IPS DF 6.9 (cell line): ENCODE data around the gene UTF1.
A peak's percentile ranks its signal among the peaks of the same experiment; 100 is the strongest.
"Not testable (repeated sequence)": the region's sequence is repeated elsewhere in the genome, so short reads cannot be mapped to it uniquely, and the experiment has no call there.

ENCODE experiments used
- DNase-seq: peaks from one replicate; pipeline ENCODE4 v3.0.0-alpha.2; 2013; ENCODE audit warnings: low read depth, low spot score
- H3K27ac ChIP-seq: one replicate; pipeline ENCODE4 v1.5.1; 2013; ENCODE audit warnings: low read length, control low read depth
- H3K27me3 ChIP-seq: 2 replicates; pipeline ENCODE4 v1.6.1; 2013; ENCODE audit warnings: mild to moderate bottlenecking, low read length; ENCODE audit not compliant: control insufficient read depth, insufficient read depth
- H3K36me3 ChIP-seq: 2 replicates; pipeline ENCODE4 v1.6.1; 2013; ENCODE audit warnings: low read length; ENCODE audit not compliant: control insufficient read depth, insufficient read depth
- H3K4me1 ChIP-seq: 2 replicates; pipeline ENCODE4 v1.6.1; 2013; ENCODE audit warnings: low read length; ENCODE audit not compliant: control insufficient read depth, insufficient read depth
- H3K4me3 ChIP-seq: 2 replicates; pipeline ENCODE4 v1.5.1; 2013; ENCODE audit warnings: mild to moderate bottlenecking, low read length
- H3K9me3 ChIP-seq: 2 replicates; pipeline ENCODE4 v1.6.1; 2013; ENCODE audit warnings: low read length, inconsistent platforms; ENCODE audit not compliant: control insufficient read depth, insufficient read depth
- WGBS: extraction: QIAGEN DNeasy Blood & Tissue Kit; methylation state at CpG from one replicate; pipeline ENCODE4 v1.1.7; 2013; ENCODE audit warnings: mixed read lengths, missing lambda C conversion rate; ENCODE audit not compliant: insufficient read length, insufficient coverage; 5-methylcytosine and 5-hydroxymethylcytosine counted together

UTF1 gene

GRCh38 chr10:133258066-133258817 is 28.2 kb downstream of the UTF1 start:
- Histone ChIP-seq H3K27ac (no peak overlapping the region), H3K27me3 (no peaks in the 10 kb centered on the region), H3K4me3 (no peak overlapping the region), H3K36me3 (no peaks in the 10 kb centered on the region; the same call in 1 of the 2 replicates), H3K4me1 (peaks cover 11% of the 10 kb centered on the region), H3K9me3 (no peaks in the 10 kb centered on the region)
- no peak for DNase-seq
- no CpG with 5 or more reads among the region's 21 CpGs for WGBS

DNA sequence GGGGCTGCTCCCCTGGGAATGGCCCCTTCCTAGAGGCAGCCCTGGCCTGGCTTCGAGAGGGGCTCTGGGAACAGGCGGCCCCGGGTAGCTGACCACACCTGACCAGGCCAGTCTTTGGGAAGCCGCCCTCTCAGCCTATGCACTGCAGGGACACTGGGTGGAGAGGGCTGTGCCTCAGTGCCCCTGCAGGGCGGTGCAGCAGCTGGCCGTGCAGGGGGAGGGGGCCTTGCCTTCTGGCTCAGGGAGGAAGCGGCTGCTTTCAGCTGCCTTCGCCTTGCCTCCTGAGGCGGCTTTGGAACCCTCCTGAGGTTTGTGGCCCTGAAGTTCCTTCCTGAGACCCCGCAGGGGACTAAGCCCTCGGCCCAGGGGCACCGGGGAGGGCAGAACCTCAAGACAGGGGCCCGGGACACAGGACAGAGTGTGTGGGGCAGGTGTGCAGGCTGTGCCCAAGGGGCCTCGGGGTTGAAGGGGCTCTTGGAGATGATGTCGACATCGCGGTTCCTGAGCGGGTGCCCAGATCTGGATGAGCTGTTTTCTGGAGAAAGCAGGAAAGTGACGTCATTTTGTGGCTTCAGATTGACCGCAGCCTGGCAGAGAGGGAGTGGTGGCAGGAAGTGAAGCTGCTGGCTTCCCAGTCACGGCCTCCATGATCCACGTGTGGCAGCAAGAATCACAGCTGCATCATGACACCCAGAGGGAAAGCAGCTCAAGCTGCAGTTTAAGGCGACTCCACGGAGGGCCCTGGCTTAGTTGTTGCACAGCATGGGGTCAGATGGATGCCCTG is 29.0 kb downstream of the UTF1 start:
- no peak overlapping the region for H3K4me3 ChIP-seq
- no peaks in the 10 kb centered on the region; the same call in 1 of the 2 replicates for H3K36me3 ChIP-seq
- H3K4me1 ChIP-seq, result peaks cover 11% of the 10 kb centered on the region
- H3K9me3 ChIP-seq, result no peaks in the 10 kb centered on the region
- DNase-seq, result no peak
- no CpG with 5 or more reads among the region's 24 CpGs for WGBS
- H3K27ac ChIP-seq, result no peak overlapping the region
- no peaks in the 10 kb centered on the region for H3K27me3 ChIP-seq

GRCh38 chr10:133259602-133259989 is 29.6 kb downstream of the UTF1 start:
- no peaks in the 10 kb centered on the region; the same call in 1 of the 2 replicates for H3K36me3 ChIP-seq
- WGBS, result no CpG with 5 or more reads among the region's 12 CpGs
- no peaks in the 10 kb centered on the region for H3K27me3 ChIP-seq
- peaks cover 11% of the 10 kb centered on the region for H3K4me1 ChIP-seq
- H3K27ac ChIP-seq, result no peak overlapping the region
- H3K9me3 ChIP-seq, result no peaks in the 10 kb centered on the region
- no peak for DNase-seq
- no peak overlapping the region for H3K4me3 ChIP-seq

DNA sequence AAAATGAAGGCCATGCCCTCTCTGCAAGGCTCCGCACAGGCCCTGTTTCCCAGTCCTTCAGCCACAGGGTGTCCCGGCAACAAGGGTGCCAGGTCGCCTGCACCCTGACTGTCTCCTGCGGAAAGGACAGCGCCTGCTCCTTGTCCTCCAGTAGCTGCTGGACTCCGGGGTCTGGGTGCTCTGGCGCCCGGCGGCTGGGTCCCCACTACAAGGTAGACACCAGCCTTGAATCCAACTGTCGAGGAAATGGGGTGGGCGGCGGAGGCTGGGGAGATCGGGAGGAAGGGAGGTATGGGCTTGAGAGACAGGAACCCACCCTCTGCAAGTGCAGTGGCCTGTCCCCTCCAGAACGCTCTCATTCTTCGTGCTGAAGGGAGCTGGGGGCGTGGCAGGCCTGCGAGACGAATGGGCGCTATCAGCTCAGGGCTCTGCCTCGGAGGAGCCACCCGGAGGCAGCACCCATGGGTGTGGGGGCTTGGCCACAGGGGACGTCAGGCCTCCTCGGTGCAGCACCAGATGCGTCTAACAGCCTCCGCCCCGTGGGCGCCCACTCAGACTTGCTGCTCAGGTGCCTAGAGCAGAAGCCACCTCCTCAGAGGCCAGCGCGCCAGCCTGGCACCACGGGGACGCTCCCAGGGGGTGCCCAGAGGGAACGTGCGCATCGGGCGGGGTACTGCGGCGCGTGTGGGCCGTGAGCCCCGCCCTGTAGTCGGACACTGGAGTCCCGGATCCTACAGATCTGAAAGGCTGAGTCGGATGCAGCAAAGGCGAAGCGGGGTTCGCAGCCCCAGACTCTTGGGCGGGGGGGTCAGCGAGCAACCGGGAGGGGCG is 31.1 kb downstream of the UTF1 start:
- no peaks in the 10 kb centered on the region; the same call in 1 of the 2 replicates for H3K36me3 ChIP-seq
- peaks cover 11% of the 10 kb centered on the region for H3K4me1 ChIP-seq
- H3K27me3 ChIP-seq, result no peaks in the 10 kb centered on the region
- H3K9me3 ChIP-seq, result no peaks in the 10 kb centered on the region
- H3K27ac ChIP-seq, result no peak overlapping the region
- peak overlapping the region; percentile 82; the same call in 1 of the 2 replicates for H3K4me3 ChIP-seq
- WGBS, result no CpG with 5 or more reads among the region's 50 CpGs
- DNase-seq, result no peak

DNA sequence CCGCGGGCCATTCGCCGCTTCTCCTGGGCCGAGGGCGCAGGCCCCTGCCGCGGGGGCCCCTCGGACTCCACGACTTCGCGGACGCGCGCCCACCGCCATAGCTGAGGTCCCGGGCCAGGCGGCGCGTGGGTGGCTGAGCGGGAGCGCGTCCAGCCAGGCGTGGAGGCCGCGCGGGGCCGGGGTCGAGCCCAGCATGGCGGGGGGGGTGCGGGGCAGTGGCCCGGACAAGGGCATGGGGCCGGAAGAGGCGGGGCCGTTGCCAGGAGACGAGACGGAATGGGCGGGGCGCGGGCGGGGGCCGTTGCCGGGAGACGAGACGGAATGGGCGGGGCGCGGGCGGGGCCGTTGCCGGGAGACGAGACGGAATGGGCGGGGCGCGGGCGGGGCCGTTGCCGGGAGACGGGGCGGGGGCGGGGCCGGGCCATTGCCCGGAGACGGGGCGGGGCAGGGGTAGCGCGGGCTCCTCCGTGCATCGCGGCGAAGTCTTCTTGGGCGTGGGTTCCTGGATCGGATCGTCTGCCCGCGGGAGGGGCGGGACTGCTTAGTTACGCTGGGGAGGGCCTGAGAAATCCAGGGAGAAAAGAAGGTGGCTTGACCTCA is 31.8 kb downstream of the UTF1 start:
- Histone ChIP-seq H3K27me3 (no peaks in the 10 kb centered on the region), H3K9me3 (no peaks in the 10 kb centered on the region), H3K36me3 (no peaks in the 10 kb centered on the region; the same call in 1 of the 2 replicates), H3K4me3 (peak overlapping the region; percentile 82), H3K27ac (no peak overlapping the region), H3K4me1 (peaks cover 11% of the 10 kb centered on the region)
- no peak for DNase-seq
- WGBS, result no CpG with 5 or more reads among the region's 79 CpGs

DNA sequence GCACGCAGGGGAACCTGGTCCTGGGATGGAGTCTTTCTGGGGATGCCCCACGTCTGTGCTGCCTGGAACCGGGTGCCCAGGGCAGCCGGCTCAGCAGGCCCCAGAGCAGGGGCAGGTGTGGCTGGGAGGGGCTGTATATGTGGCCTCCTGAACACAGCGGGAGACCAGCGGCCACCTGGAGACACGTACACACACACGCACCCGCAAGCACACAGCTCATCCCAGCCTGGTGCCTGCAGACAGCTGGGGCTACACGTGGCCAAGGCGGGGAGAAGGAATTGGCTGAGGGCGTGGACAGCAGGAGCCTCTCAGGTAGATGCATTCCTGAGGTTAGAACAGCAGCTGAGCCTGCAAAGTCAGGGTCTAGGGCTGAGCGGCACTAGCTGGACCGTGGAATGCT is 32.7 kb downstream of the UTF1 start:
- DNase-seq, result no peak
- Histone ChIP-seq H3K9me3 (no peaks in the 10 kb centered on the region), H3K27me3 (no peaks in the 10 kb centered on the region), H3K27ac (no peak overlapping the region), H3K36me3 (no peaks in the 10 kb centered on the region; the same call in 1 of the 2 replicates), H3K4me1 (peaks cover 10% of the 10 kb centered on the region), H3K4me3 (no peak overlapping the region)
- WGBS, result no CpG with 5 or more reads among the region's 14 CpGs

DNA sequence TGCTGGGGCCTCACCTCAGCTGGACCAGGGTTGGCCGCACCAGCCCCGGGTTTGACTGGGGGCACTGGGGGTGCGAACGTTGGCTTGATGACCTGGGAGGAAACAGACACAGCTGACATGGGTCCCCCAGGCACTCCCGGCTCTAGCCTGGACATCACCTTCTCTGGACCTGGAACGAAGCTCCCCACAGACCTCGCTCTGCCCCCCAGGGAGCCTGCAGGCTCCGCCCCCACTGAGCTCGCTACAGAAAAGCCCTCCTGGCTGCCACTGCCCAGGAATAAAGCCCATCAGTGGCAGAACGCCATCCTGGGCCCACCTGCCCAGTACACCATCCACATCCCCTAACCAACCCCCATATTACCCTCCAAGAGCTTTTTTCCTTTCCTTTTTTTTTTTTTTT is 33.7 kb downstream of the UTF1 start:
- H3K36me3 ChIP-seq, result no peaks in the 10 kb centered on the region; the same call in 1 of the 2 replicates
- no peak overlapping the region for H3K27ac ChIP-seq
- WGBS, result no CpG with 5 or more reads among the region's 10 CpGs
- H3K27me3 ChIP-seq, result no peaks in the 10 kb centered on the region
- peaks cover 4% of the 10 kb centered on the region for H3K4me1 ChIP-seq
- no peak overlapping the region for H3K4me3 ChIP-seq
- no peaks in the 10 kb centered on the region for H3K9me3 ChIP-seq
- no peak for DNase-seq

GRCh38 chr10:133264461-133264860 is 34.4 kb downstream of the UTF1 start:
- WGBS, result no CpG with 5 or more reads among the region's 9 CpGs
- peaks cover 3% of the 10 kb centered on the region for H3K4me1 ChIP-seq
- H3K9me3 ChIP-seq, result no peaks in the 10 kb centered on the region
- H3K27ac ChIP-seq, result no peak overlapping the region
- H3K4me3 ChIP-seq, result no peak overlapping the region
- H3K36me3 ChIP-seq, result no peaks in the 10 kb centered on the region
- H3K27me3 ChIP-seq, result no peaks in the 10 kb centered on the region
- no peak for DNase-seq

GRCh38 chr10:133265052-133265451 is 35.0 kb downstream of the UTF1 start:
- not testable (repeated sequence) for H3K36me3 ChIP-seq, H3K27ac ChIP-seq, H3K27me3 ChIP-seq, H3K4me1 ChIP-seq, H3K4me3 ChIP-seq, DNase-seq, H3K9me3 ChIP-seq
- no CpG with 5 or more reads among the region's 10 CpGs for WGBS
